ENCODE data around the gene AURKA. TPM values are rescaled to one million over a fixed set of nuclear protein-coding genes. Genes with fewer than 3 reads are reported as not detected.
A peak's percentile ranks its signal among the peaks of the same experiment; 100 is the strongest.

The AURKA gene
- total and polyA plus RNA-seq, 2 of the 8 experiments (the other 6 are each of a cell fraction or from before 2014, with no cell fraction given) = 45.8 to 84.8 TPM

DNA sequence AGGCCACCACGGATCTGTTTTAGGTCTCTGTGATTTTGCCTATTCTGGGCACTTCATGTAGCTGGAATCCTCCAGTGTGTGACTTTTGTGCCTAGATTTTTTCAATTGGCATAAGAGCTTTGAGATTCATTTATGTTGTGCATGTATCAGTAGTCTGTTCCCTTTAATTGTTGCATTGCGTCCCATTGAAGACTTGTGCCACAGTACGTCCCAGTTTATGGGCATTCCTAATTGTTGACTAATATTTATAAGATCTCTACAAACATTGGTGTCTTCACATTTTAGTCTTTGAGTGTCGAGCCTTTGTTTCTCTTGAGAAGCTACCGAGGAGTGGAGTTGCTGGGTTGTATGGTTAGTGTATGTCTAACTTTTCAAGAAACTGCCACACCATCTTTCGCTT lies 33.9 kb downstream of the AURKA start:
- POLR2A ChIA-PET (ENCODE audit: partially characterized antibody) = interaction anchor here (2.3 kb wide), 1 partner anchor 35 kb away, joined by 10 read pairs; the partner anchor contains the start of genes AURKA and CSTF1
- Histone ChIP-seq H3K9me3 (ENCODE audit: insufficient read depth in 2 of 2, low read depth in 1 of 2, low read length in 1 of 2) (no peaks in the 10 kb centered on the region), H2BK20ac (ENCODE audit: low read length) (no peak overlapping the region), H4K20me1 (replicated peaks in 1 of 2; ENCODE audit: control insufficient read depth in 1 of 2, insufficient read depth in 2 of 2, low read length in 2 of 2) (peaks cover 0 to 9% of the 10 kb centered on the region in 2 experiments), H4K91ac (replicated peaks; ENCODE audit: insufficient read length, low read length) (no peak overlapping the region), H3K9ac (replicated peaks in 1 of 4; ENCODE audit: extremely low read depth in 1 of 4, low read depth in 3 of 4, low read length in 3 of 4) (no peak overlapping the region), H3K18ac (ENCODE audit: extremely low read depth, low read length) (no peak overlapping the region), H2BK15ac (ENCODE audit: low read length) (no peak overlapping the region), H2AK5ac (ENCODE audit: low read depth, low read length) (no peak overlapping the region), H3K23ac (ENCODE audit: insufficient read length) (no peak overlapping the region), H3K4ac (replicated peaks; ENCODE audit: insufficient read length, low read depth, low read length) (no peak overlapping the region), H3K23me2 (ENCODE audit: low read depth, low read length) (peaks cover 9% of the 10 kb centered on the region; the same call in 1 of the 2 replicates), H3K27ac (ENCODE audit: low read depth, low read length) (no peak overlapping the region), H3K27me3 (replicated peaks in 1 of 4; ENCODE audit: control insufficient read depth in 3 of 4, extremely low read depth in 1 of 4, insufficient read depth in 3 of 4, low read length in 3 of 4) (peaks cover 0 to 11% (median 8%) of the 10 kb centered on the region in 4 experiments; a peak in 4 of 7 replicates), H3K14ac (ENCODE audit: insufficient read length) (no peak overlapping the region), H4K5ac (ENCODE audit: insufficient read length, low read depth, low read length) (no peak overlapping the region), H2BK120ac (replicated peaks; ENCODE audit: low read depth, low read length) (no peak overlapping the region), H2BK5ac (ENCODE audit: low read depth, low read length) (no peak overlapping the region), H3K36me3 (ENCODE audit: control insufficient read depth in 2 of 4, insufficient read depth in 4 of 4, low read length in 3 of 4) (no peaks in the 10 kb centered on the region), H4K8ac (ENCODE audit: extremely low read depth, insufficient read depth, low read length) (no peak overlapping the region), H2AFZ (ENCODE audit: low read length) (peak overlapping the region; percentile 69), H2BK12ac (ENCODE audit: low read depth, low read length) (no peak overlapping the region), H3K79me2 (ENCODE audit: control insufficient read depth in 1 of 2, insufficient read depth in 2 of 2, low read length in 2 of 2) (no peaks in the 10 kb centered on the region), H3K56ac (replicated peaks; ENCODE audit: insufficient read length, low read depth, low read length) (no peak overlapping the region), H3K4me1 (replicated peaks in 1 of 4; ENCODE audit: control insufficient read depth in 3 of 4, insufficient read depth in 4 of 4, low read length in 3 of 4) (peaks cover 4 to 11% (median 6%) of the 10 kb centered on the region in 4 experiments), H3K79me1 (ENCODE audit: low read depth, low read length) (no peaks in the 10 kb centered on the region), H3K4me3 (ENCODE audit: extremely low read depth in 1 of 4, insufficient read depth in 2 of 4, low read depth in 3 of 4, low read length in 4 of 4) (peak overlapping the region in 2 of 4 experiments; percentile 23 to 94; a peak in 3 of 8 replicates), H3K4me2 (ENCODE audit: insufficient read depth in 1 of 2, low read depth in 2 of 2, low read length in 2 of 2) (peak overlapping the region; percentile 38 to 66)
- 89% methylated on average over 6 of the region's 6 CpGs; no CpG with 5 or more reads in 1 of the 2 experiments for WGBS, 2 experiments (ENCODE audit: extremely low coverage in 1 of 2, insufficient coverage in 1 of 2, insufficient read length in 1 of 2, insufficient replicate concordance in 2 of 2, low coverage in 1 of 2, low lambda C conversion rate in 2 of 2, missing lambda C conversion rate in 1 of 2)
- no peak for FAIRE-seq
- CTCF ChIA-PET (ENCODE audit: partially characterized antibody) = interaction anchor here (3.7 kb wide), 1 partner anchor 14 kb away, joined by 20 read pairs; no protein-coding TSS in a partner anchor
- DNase-seq (ENCODE audit: low read depth in 1 of 2, low spot score in 2 of 2) = no peak
- TF ChIP-seq TCF12 (IDR thresholded peaks at IDR 0.05; ENCODE audit: low read depth, low read length) = no peak
- TF ChIP-seq TEAD4 (IDR thresholded peaks at IDR 0.05; ENCODE audit: low read depth, low read length) = no peak
- TF ChIP-seq CREB1 (IDR thresholded peaks at IDR 0.05) = no peak

Measured in H1 (cell line).